ENCODE data around the gene CBX2.

CBX2 gene

GRCh38 chr17:79822583-79823124 is 44.7 kb downstream of the CBX2 start:
- H3K9me3 ChIP-seq, result no peaks in the 10 kb centered on the region
- H3K4me3 ChIP-seq (ENCODE audit: low read depth, low read length), result no peak overlapping the region
- no peak for TF ChIP-seq CTCF (IDR thresholded peaks at IDR 0.05; ENCODE audit: low read depth, low read length)
- H3K27me3 ChIP-seq, result no peaks in the 10 kb centered on the region
- H3K36me3 ChIP-seq, result no peaks in the 10 kb centered on the region
- no peak for DNase-seq
- peaks cover 6% of the 10 kb centered on the region for H3K4me1 ChIP-seq

- no peaks in the 10 kb centered on the region for H3K9me3 ChIP-seq
- no peak for TF ChIP-seq CTCF (IDR thresholded peaks at IDR 0.05; ENCODE audit: low read depth, low read length)
- H3K4me3 ChIP-seq (ENCODE audit: low read depth, low read length), result no peak overlapping the region
- H3K36me3 ChIP-seq, result no peaks in the 10 kb centered on the region
- no peaks in the 10 kb centered on the region for H3K27me3 ChIP-seq
- H3K4me1 ChIP-seq, result peaks cover 5% of the 10 kb centered on the region
- DNase-seq, result no peak
These were observed 46.3 kb downstream of the CBX2 start for GRCh38 chr17:79824234-79824633.

- Histone ChIP-seq H3K27me3 (no peaks in the 10 kb centered on the region), H3K4me3 (ENCODE audit: low read depth, low read length) (no peak overlapping the region), H3K4me1 (0 out of 2 replicates have a peak, but pooled peaks cover 3% of the 10 kb centered on the region), H3K36me3 (no peaks in the 10 kb centered on the region), H3K9me3 (no peaks in the 10 kb centered on the region)
- TF ChIP-seq CTCF (IDR thresholded peaks at IDR 0.05; ENCODE audit: low read depth, low read length), result no peak
- no peak for DNase-seq
These were observed 47.1 kb downstream of the CBX2 start for GRCh38 chr17:79824893-79825579.

- 0 out of 2 replicates have a peak, but pooled peaks cover 3% of the 10 kb centered on the region for H3K4me1 ChIP-seq
- no peak for TF ChIP-seq CTCF (IDR thresholded peaks at IDR 0.05; ENCODE audit: low read depth, low read length)
- H3K27me3 ChIP-seq, result no peaks in the 10 kb centered on the region
These were observed 47.6 kb downstream of the CBX2 start for GRCh38 chr17:79825580-79825921.

GRCh38 chr17:79826204-79826680 is 48.3 kb downstream of the CBX2 start:
- no peaks in the 10 kb centered on the region for H3K27me3 ChIP-seq
- no peak for DNase-seq
- 0 out of 2 replicates have a peak, but pooled peaks cover 3% of the 10 kb centered on the region for H3K4me1 ChIP-seq
- no peaks in the 10 kb centered on the region for H3K9me3 ChIP-seq
- no peak for TF ChIP-seq CTCF (IDR thresholded peaks at IDR 0.05; ENCODE audit: low read depth, low read length)
- H3K4me3 ChIP-seq (ENCODE audit: low read depth, low read length), result no peak overlapping the region
- H3K36me3 ChIP-seq, result no peaks in the 10 kb centered on the region

More at GRCh38 chr17:79825580-79825921, 47.6 kb downstream of the CBX2 start:
- H3K9me3 ChIP-seq, result no peaks in the 10 kb centered on the region
- H3K36me3 ChIP-seq, result no peaks in the 10 kb centered on the region
- H3K4me3 ChIP-seq (ENCODE audit: low read depth, low read length), result no peak overlapping the region
- no peak for DNase-seq
